PC-3 (cell line): ENCODE measurements around the gene TSEN15.

Source experiments
- CTCF ChIP-seq: fragments of 300-600 bp; sonication (generic); conservative IDR thresholded peaks from 2 replicates; pipeline ENCODE4 v1.5.1; 2017; ENCODE audit warnings: antibody characterized with exemption, low read depth, mild to moderate bottlenecking, low read length
- EZH2 ChIP-seq: fragments of 300-600 bp; sonication (generic); IDR thresholded peaks from one replicate; pipeline ENCODE4 v1.6.1; 2017; ENCODE audit warnings: antibody characterized with exemption, mild to moderate bottlenecking, low read length; ENCODE audit not compliant: unreplicated experiment
- EZH2phosphoT487 ChIP-seq: fragments of 300-600 bp; sonication (generic); IDR thresholded peaks from 2 replicates; pipeline ENCODE4 v1.6.1; 2018; ENCODE audit warnings: mild to moderate bottlenecking, antibody characterized with exemption, low read length, borderline replicate concordance

- TF ChIP-seq CTCF (no peak), EZH2phosphoT487 (no peak), EZH2 (no peak)
Observed at GRCh38 chr1:184014271-184014670, 37.3 kb upstream of the TSEN15 start.
